Endothelial cell of umbilical vein (primary cell): Measurements from ENCODE around the gene MYOM3. TPM values are rescaled to one million over a fixed set of nuclear protein-coding genes. Genes with fewer than 3 reads are reported as not detected.

Source experiments
- BruUV-seq: library from RNA; stranded (reverse); fragments of 400-500 nt; replicated peaks from 2 replicates; lab custom pipeline; 2021; lab: Mats Ljungman, UMichigan
- CTCF ChIA-PET: fragments of 300-600, 350-600 bp; sonication (Branson Sonifier 250); formaldehyde crosslinking; loops from one replicate; lab custom pipeline; 2021; ENCODE audit warnings: antibody characterized with exemption, inconsistent platforms; lab: Charles Lee
- POLR2A ChIA-PET: fragments of 300-600, 350-600 bp; sonication (Branson Sonifier 250); formaldehyde crosslinking; loops from one replicate; lab custom pipeline; 2021; ENCODE audit warnings: antibody characterized with exemption, inconsistent platforms; lab: Charles Lee
- DNase-seq: peaks from one replicate; pipeline ENCODE4 v3.0.0-alpha.2; 2011; ENCODE audit warnings: low read depth, low spot score
- FAIRE-seq: peaks from 2 replicates; lab custom pipeline; 2011; peaks lifted over from hg19 to GRCh38; lab: Jason Lieb, UNC
- H2AFZ ChIP-seq: 2 replicates; pipeline ENCODE4 v1.6.0; 2012; ENCODE audit warnings: low read depth, low read length, control low read depth, inconsistent platforms
- H3K27ac ChIP-seq: 2 replicates; pipeline ENCODE4 v1.5.1; 2011; ENCODE audit warnings: low read depth, mild to moderate bottlenecking, control low read depth, low read length, moderate library complexity; ENCODE audit not compliant: insufficient read depth
- H3K27me3 ChIP-seq, 2 experiments: 2 replicates each; pipeline versions ENCODE4 v1.6.0 to v1.6.1; 2011; ENCODE audit warnings: low read length in 2 of 2, mixed read lengths in 1 of 2; ENCODE audit not compliant: control insufficient read depth in 2 of 2, insufficient read depth in 2 of 2
- H3K36me3 ChIP-seq, 2 experiments: 2 replicates in 1 of 2; 3 replicates in 1 of 2; pipeline ENCODE4 v1.5.1; 2011; ENCODE audit warnings: low read length in 2 of 2, mild to moderate bottlenecking in 1 of 2, moderate library complexity in 1 of 2; ENCODE audit not compliant: control insufficient read depth in 2 of 2, insufficient read depth in 2 of 2; ENCODE audit errors: extremely low read depth in 1 of 2
- H3K4me1 ChIP-seq: 3 replicates; pipeline ENCODE4 v1.5.1; 2011; ENCODE audit warnings: mild to moderate bottlenecking, low read length; ENCODE audit not compliant: control insufficient read depth, insufficient read depth; ENCODE audit errors: extremely low read depth
- H3K4me2 ChIP-seq: 2 replicates; pipeline ENCODE4 v1.6.1; 2011; ENCODE audit warnings: low read length, control low read depth, mixed read lengths; ENCODE audit not compliant: insufficient read depth
- H3K4me3 ChIP-seq, 3 experiments: fragments of 200-600 bp in 1 of 3; sonication (generic), shearing (Covaris generic) in 1 of 3; replicated peaks in 1 of 3; 2 replicates each; pipeline ENCODE4 v1.5.1; 2011 to 2016; ENCODE audit warnings: control low read depth in 3 of 3, low read length in 3 of 3, mild to moderate bottlenecking in 2 of 3, inconsistent platforms in 1 of 3, low read depth in 1 of 3, moderate library complexity in 1 of 3; ENCODE audit not compliant: insufficient read depth in 1 of 3
- H3K79me2 ChIP-seq: 2 replicates; pipeline ENCODE4 v1.6.0; 2012; ENCODE audit warnings: low read length, inconsistent platforms; ENCODE audit not compliant: control insufficient read depth, insufficient read depth
- H3K9ac ChIP-seq: replicated peaks from 2 replicates; pipeline ENCODE3; 2011; ENCODE audit warnings: low read length, control low read depth; ENCODE audit not compliant: insufficient read depth; ENCODE audit errors: extremely low read depth
- H3K9me1 ChIP-seq: replicated peaks from 3 replicates; pipeline ENCODE4 v1.6.0; 2011; ENCODE audit warnings: mild to moderate bottlenecking, low read length; ENCODE audit not compliant: control insufficient read depth, insufficient read depth; ENCODE audit errors: extremely low read depth
- H3K9me3 ChIP-seq: replicated peaks from 2 replicates; pipeline ENCODE4 v1.5.1; 2012; ENCODE audit warnings: low read length, inconsistent platforms; ENCODE audit not compliant: control insufficient read depth, insufficient read depth
- H4K20me1 ChIP-seq: replicated peaks from 2 replicates; pipeline ENCODE3; 2011; ENCODE audit warnings: mild to moderate bottlenecking, low read length; ENCODE audit not compliant: control insufficient read depth, insufficient read depth; ENCODE audit errors: extremely low read depth
- CTCF ChIP-seq, 2 donors: IDR thresholded peaks; 1 replicate in 1 of 2; 2 replicates in 1 of 2; pipeline ENCODE4 v1.5.1; 2011; ENCODE audit warnings: low read length in 2 of 2, mild to moderate bottlenecking in 2 of 2, moderate library complexity in 2 of 2, control low read depth in 1 of 2, inconsistent platforms in 1 of 2, low read depth in 1 of 2; ENCODE audit not compliant: insufficient read depth in 1 of 2; ENCODE audit errors: extremely low read depth in 1 of 2
- EZH2 ChIP-seq: IDR thresholded peaks from 2 replicates; pipeline ENCODE4 v1.6.1; 2012; ENCODE audit warnings: borderline replicate concordance, low read depth, mild to moderate bottlenecking, moderate library complexity, low read length, inconsistent platforms; ENCODE audit not compliant: severe bottlenecking
- FOS ChIP-seq: IDR thresholded peaks from 2 replicates; pipeline ENCODE4 v1.6.1; 2011; ENCODE audit warnings: mild to moderate bottlenecking, low read length, moderate library complexity, borderline replicate concordance; ENCODE audit not compliant: insufficient read depth
- GATA2 ChIP-seq: IDR thresholded peaks from 2 replicates; pipeline ENCODE4 v1.7.0; 2011; ENCODE audit warnings: low read depth, mild to moderate bottlenecking, moderate library complexity, mixed read lengths, low read length; ENCODE audit not compliant: insufficient read length, insufficient read depth
- JUN ChIP-seq: IDR thresholded peaks from 2 replicates; pipeline ENCODE4 v1.6.1; 2011; ENCODE audit warnings: borderline replicate concordance, low read depth; ENCODE audit not compliant: insufficient read length, insufficient read depth
- MAX ChIP-seq: IDR thresholded peaks from 2 replicates; pipeline ENCODE4 v1.6.1; 2011; ENCODE audit not compliant: insufficient read depth, insufficient read length
- MYC ChIP-seq: IDR thresholded peaks from one replicate; pipeline ENCODE4 v1.6.1; 2011; ENCODE audit warnings: mild to moderate bottlenecking, low read depth, low read length
- POLR2A ChIP-seq: IDR thresholded peaks from 2 replicates; pipeline ENCODE4 v1.6.1; 2012; ENCODE audit warnings: low read depth, mild to moderate bottlenecking, control low read depth, low read length
- POLR2AphosphoS5 ChIP-seq: IDR thresholded peaks from 2 replicates; pipeline ENCODE4 v1.6.1; 2012; ENCODE audit warnings: low read depth, mild to moderate bottlenecking, control low read depth, low read length, moderate library complexity; ENCODE audit not compliant: insufficient read depth
- dilution Hi-C: fragments of 300-500 bp; cut with MboI; formaldehyde crosslinking; loops from one replicate; pipeline ENCODE4 v1.15.0; 2019; ENCODE audit warnings: low sequenced_read_pairs; ENCODE audit not compliant: extremely low pct_ligation_motif_present
- intact Hi-C: fragments of 100-400 bp; cut with micrococcal nuclease; formaldehyde crosslinking; loops from one replicate; pipeline ENCODE4 v1.10.0; 2022
- polyA plus RNA-seq, 4 experiments: library from polyadenylated mRNA; depleted of rRNA in 3 of 4; stranded (reverse) in 3 of 4; unstranded in 1 of 4; fragments of >200 nt; gene quantifications; 2 replicates each; pipeline versions ENCODE4 v1.2.1 to v1.2.3, GENCODE V29; 2011 to 2012; ENCODE audit warnings: missing spikeins in 1 of 4
- total RNA-seq: library from RNA; stranded (reverse); gene quantifications from 2 replicates; pipeline ENCODE4 v1.2.3, GENCODE V29; 2021

Gene MYOM3
- total and polyA plus RNA-seq, 2 donors (not counting 3 experiments of a cell fraction or from before 2014, with no cell fraction given) = 0.11 to 0.40 TPM

- no TSS peak for BruUV-seq
- H3K27me3 ChIP-seq = peaks cover 3 to 5% of the 10 kb centered on the region in 2 experiments
- TF ChIP-seq FOS (no peak), POLR2AphosphoS5 (no peak), MAX (no peak), MYC (no peak), GATA2 (no peak), JUN (no peak), POLR2A (no peak), EZH2 (no peak), CTCF (IDR thresholded peaks at IDR 0.05; ENCODE audit: extremely low read depth in 1 of 2, insufficient read depth in 1 of 2, low read depth in 1 of 2, low read length in 2 of 2) (no peak)
- no peaks in the 10 kb centered on the region for H3K4me1 ChIP-seq
- H3K27ac ChIP-seq = no peak overlapping the region
- H3K9me3 ChIP-seq = no peaks in the 10 kb centered on the region
- ChIA-PET CTCF (interaction anchor here (1.5 kb wide), 1 partner anchor 16 kb away, joined by 5 read pairs; no protein-coding TSS in a partner anchor), POLR2A (no interaction called here)
- dilution Hi-C loops (no loop called here), intact Hi-C loops (no loop called here)
- no peak for DNase-seq
- no peaks in the 10 kb centered on the region for H3K79me2 ChIP-seq
- H3K9me1 ChIP-seq = no peaks in the 10 kb centered on the region
- no peaks in the 10 kb centered on the region for H3K36me3 ChIP-seq
- H3K4me2 ChIP-seq = no peak overlapping the region
- H3K4me3 ChIP-seq = no peak overlapping the region
- H4K20me1 ChIP-seq = no peaks in the 10 kb centered on the region
- no peak overlapping the region for H2AFZ ChIP-seq
- FAIRE-seq = no peak
- no peak overlapping the region for H3K9ac ChIP-seq
These were observed 22.4 kb upstream of the MYOM3 start for GRCh38 chr1:24134376-24134775.
